ENCODE data around the gene TMOD3. TPM values are rescaled to one million over a fixed set of nuclear protein-coding genes. Genes with fewer than 3 reads are reported as not detected.

The TMOD3 gene
- total RNA-seq, 1 donor: 100 TPM

DNA sequence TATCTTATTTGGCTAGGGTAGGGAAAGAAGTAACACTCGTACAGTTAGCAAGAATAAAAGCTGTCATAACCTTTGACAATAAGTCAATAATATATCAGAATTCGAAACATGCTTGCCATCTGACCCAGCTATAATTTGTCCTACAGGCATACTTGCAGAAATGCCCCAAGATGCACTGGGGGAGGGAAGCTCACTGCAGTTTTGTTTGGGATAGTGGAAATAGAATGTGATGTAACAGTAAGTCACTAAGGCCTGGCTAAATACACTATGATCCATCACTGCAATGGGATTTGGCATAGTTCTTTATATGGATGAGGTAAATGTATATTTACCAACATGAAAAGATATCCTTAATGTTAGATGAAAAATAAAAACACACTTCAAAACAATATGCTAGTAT is 25.5 kb upstream of the TMOD3 start:
- H3K4me3 ChIP-seq (ENCODE audit: low read depth, low read length): no peak overlapping the region
- DNase-seq (ENCODE audit: low read depth): peak; percentile 10
- TF ChIP-seq CTCF (IDR thresholded peaks at IDR 0.05; ENCODE audit: insufficient read depth, low read depth, low read length): no peak

DNA sequence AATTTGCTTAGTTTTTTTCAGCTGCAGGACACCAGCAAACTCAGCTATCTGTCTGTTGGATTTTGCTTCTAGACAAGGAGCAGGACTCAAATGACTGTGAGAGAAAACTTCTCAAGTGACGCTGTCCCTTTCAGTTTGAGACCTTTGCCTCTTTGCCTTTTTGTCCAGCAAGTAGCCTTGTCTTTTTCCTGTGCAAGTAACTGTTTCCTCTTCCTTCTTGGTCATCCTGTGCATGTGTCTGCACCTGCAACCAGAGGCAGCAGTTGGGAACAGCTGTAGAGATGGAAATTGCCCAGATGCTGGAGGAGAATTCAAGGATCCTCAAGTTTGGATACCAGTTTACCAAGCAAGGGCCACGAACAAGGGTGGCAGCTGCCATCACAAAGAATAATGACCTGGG is 23.3 kb upstream of the TMOD3 start:
- no peak overlapping the region for H3K4me3 ChIP-seq (ENCODE audit: low read depth, low read length)
- no peak for DNase-seq (ENCODE audit: low read depth)
- no peak for TF ChIP-seq CTCF (IDR thresholded peaks at IDR 0.05; ENCODE audit: insufficient read depth, low read depth, low read length)

DNA sequence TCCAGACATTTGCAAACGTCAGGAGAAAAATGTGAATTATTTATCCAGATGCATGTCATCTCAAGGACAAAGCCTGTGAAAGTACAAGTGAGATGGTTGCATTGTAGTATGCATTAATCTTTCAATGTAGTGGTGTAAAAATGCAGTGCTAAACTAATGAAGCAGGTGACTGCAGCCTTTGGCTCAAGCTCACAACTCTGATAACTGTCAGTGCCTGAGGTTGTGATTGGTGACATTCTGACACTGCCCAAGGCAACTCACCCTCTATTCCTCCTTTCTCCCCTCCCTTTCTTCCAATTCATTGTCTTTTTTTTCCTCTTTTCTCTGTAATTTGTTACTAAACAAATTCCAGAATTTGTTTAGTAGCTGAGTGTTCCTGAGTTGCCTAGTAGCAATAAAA is 20.0 kb upstream of the TMOD3 start:
- no peak for TF ChIP-seq CTCF (IDR thresholded peaks at IDR 0.05; ENCODE audit: insufficient read depth, low read depth, low read length)
- H3K4me3 ChIP-seq (ENCODE audit: low read depth, low read length): no peak overlapping the region
- no peak for DNase-seq (ENCODE audit: low read depth)

GRCh38 chr15:51812598-51812997 is 16.9 kb upstream of the TMOD3 start:
- H3K4me3 ChIP-seq (ENCODE audit: low read depth, low read length): no peak overlapping the region
- no peak for TF ChIP-seq CTCF (IDR thresholded peaks at IDR 0.05; ENCODE audit: insufficient read depth, low read depth, low read length)
- no peak for DNase-seq (ENCODE audit: low read depth)

DNA sequence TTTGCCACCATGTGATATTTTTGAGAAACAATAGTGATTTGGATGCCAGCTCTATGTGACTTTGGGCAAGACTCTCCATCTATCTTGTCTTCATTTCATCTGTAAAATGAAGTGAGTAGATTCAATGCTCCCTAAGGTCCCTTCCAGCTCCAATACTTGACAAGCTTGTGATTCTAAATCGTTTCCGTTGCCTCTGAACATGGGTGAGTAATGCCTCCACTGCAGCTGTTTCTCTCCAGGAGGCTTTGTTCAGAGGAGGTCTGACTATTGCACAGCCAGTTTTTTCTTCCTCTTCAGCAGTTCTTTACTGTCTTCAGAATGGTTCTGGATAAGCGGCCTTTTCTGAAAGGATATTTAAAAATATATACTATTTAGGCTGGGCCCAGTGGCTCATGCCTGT is 14.8 kb upstream of the TMOD3 start:
- no peak overlapping the region for H3K4me3 ChIP-seq (ENCODE audit: low read depth, low read length)
- no peak for TF ChIP-seq CTCF (IDR thresholded peaks at IDR 0.05; ENCODE audit: insufficient read depth, low read depth, low read length)
- DNase-seq (ENCODE audit: low read depth): no peak

GRCh38 chr15:51816611-51817010 is 12.8 kb upstream of the TMOD3 start:
- DNase-seq (ENCODE audit: low read depth): no peak
- H3K4me3 ChIP-seq (ENCODE audit: low read depth, low read length): no peak overlapping the region
- no peak for TF ChIP-seq CTCF (IDR thresholded peaks at IDR 0.05; ENCODE audit: insufficient read depth, low read depth, low read length)

DNA sequence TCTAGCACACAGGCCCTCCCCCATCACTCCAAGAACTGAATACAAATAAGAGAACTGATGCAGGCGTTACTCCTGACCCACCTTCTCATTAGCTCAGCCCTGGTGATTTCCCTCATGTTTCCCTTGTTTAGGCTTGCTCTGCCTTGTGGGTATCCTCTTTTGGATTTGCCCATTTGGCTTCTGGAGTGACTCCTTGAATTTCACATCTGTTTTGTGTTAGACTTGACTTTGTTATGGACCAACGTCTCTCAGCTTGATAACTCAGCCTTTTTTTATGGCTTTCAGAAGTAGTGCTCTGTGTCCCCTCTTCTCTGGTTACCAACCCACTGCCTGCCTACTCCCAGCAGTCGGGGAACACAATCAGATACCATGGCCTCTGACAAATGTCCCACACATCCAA is 11.3 kb upstream of the TMOD3 start:
- no peak overlapping the region for H3K4me3 ChIP-seq (ENCODE audit: low read depth, low read length)
- TF ChIP-seq CTCF (IDR thresholded peaks at IDR 0.05; ENCODE audit: insufficient read depth, low read depth, low read length): no peak
- DNase-seq (ENCODE audit: low read depth): no peak
